Thyroid gland (tissue), 4 donors: Measurements from ENCODE around the gene SYT15. TPM values are rescaled to one million over a fixed set of nuclear protein-coding genes. Genes with fewer than 3 reads are reported as not detected.
A peak's percentile ranks its signal among the peaks of the same experiment; 100 is the strongest.
"Not testable (repeated sequence)": the region's sequence is repeated elsewhere in the genome, so short reads cannot be mapped to it uniquely, and the experiment has no call there.

ENCODE experiments used
- DNase-seq, 2 donors: peaks; one replicate each; pipeline ENCODE4 v3.0.0-alpha.2; 2019
- H3K27ac ChIP-seq, 3 donors: fragments of 200-600 bp; sonication (generic); 1 replicate in 2 of 3; 2 replicates in 1 of 3; pipeline ENCODE4 v1.5.1; 2016 to 2019; ENCODE audit warnings: mild to moderate bottlenecking in 1 of 3, moderate library complexity in 1 of 3
- H3K27me3 ChIP-seq: fragments of 200-600 bp; sonication (generic); one replicate; pipeline ENCODE4 v1.5.1; 2019
- H3K36me3 ChIP-seq, 2 donors: fragments of 200-600 bp; sonication (generic); one replicate each; pipeline ENCODE4 v1.5.1; 2016 to 2019
- H3K4me1 ChIP-seq, 2 donors: fragments of 200-600 bp; sonication (generic); one replicate each; pipeline ENCODE4 v1.5.1; 2017 to 2019
- H3K4me3 ChIP-seq, 3 donors: fragments of 200-600 bp; sonication (generic); replicated peaks in 1 of 3; 1 replicate in 2 of 3; 2 replicates in 1 of 3; pipeline ENCODE4 v1.5.1; 2016; ENCODE audit warnings: mild to moderate bottlenecking in 1 of 3
- H3K9me3 ChIP-seq: fragments of 200-600 bp; sonication (generic); one replicate; pipeline ENCODE4 v1.5.1; 2017
- WGBS, 2 donors: methylation state at CpG; one replicate each; pipeline ENCODE4 v1.1.5; 2017; 5-methylcytosine and 5-hydroxymethylcytosine counted together
- intact Hi-C: fragments of 100-400 bp; cut with DNase I; formaldehyde crosslinking; loops from one replicate; pipeline ENCODE4 v1.15.1; 2023
- total RNA-seq, 4 donors: library from RNA; depleted of rRNA; stranded (reverse); fragments of >200 nt; gene quantifications; one replicate each; pipeline ENCODE4 v1.2.3, GENCODE V29; 2016
- TF ChIP-seq, protein P1 (sequence below), 6 experiments: fragments of 200-600 bp in 3 of 6; fragments of 450-650 bp in 3 of 6; sonication (generic) in 3 of 6; IDR thresholded peaks; one replicate each; pipeline ENCODE4 v1.5.1; 2016 to 2019; ENCODE audit warnings: antibody characterized with exemption in 6 of 6, mild to moderate bottlenecking in 2 of 6, inconsistent platforms in 1 of 6, moderate library complexity in 1 of 6

The SYT15 gene
- total RNA-seq, 4 donors from 2014 or later = 1.9 to 5.0 (median 3.1) TPM

DNA sequence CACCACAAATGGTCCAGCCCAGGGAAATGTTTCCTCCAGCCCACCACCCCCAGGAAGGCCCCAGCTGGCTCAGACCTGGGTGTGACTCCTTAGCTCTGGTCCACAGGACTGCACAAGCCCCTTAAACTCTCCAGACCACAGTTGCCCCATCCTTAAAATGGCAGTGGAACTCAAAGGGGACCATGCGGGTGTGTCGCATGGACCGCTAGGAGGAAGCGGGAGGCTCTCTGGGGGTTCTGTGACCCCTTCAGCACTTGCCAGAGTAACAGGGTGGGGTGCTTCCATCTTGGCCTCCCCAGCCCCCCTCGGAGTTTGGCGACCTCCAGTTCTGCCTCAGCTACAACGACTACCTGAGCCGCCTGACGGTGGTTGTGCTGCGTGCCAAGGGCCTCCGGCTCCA, 5.3 kb downstream of the SYT15 start:
- H3K27me3 ChIP-seq, DNase-seq, H3K4me1 ChIP-seq, H3K36me3 ChIP-seq, H3K27ac ChIP-seq, intact Hi-C loops, H3K9me3 ChIP-seq, H3K4me3 ChIP-seq: not testable (repeated sequence)
- 100% methylated on average over 4 of the region's 11 CpGs; no CpG with 5 or more reads in 1 of the 2 donors for WGBS, 2 donors

DNA sequence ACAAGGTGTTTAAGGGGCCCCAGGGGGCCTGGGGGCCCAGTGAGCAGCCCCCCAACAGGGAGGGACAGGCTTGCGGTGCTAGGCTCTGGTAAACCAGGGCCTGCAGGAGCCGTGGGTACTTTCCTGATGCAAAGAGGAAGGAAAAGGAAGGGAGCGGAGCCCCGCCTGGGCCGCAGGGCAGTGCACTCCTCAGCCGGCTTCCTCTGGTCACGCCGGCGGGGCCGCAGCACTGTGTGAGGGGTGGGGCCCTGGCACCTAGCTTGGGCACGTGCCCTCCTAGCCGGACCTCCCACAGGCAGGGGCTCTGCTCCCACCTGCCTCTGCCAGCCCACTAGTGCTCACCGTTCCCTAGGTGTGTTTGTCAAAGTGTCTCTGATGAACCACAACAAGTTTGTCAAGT, 6.3 kb downstream of the SYT15 start:
- H3K27ac ChIP-seq, H3K4me1 ChIP-seq, H3K36me3 ChIP-seq, H3K4me3 ChIP-seq, H3K27me3 ChIP-seq, H3K9me3 ChIP-seq, DNase-seq, intact Hi-C loops: not testable (repeated sequence)
- no CpG with 5 or more reads among the region's 13 CpGs for WGBS, 2 donors

DNA sequence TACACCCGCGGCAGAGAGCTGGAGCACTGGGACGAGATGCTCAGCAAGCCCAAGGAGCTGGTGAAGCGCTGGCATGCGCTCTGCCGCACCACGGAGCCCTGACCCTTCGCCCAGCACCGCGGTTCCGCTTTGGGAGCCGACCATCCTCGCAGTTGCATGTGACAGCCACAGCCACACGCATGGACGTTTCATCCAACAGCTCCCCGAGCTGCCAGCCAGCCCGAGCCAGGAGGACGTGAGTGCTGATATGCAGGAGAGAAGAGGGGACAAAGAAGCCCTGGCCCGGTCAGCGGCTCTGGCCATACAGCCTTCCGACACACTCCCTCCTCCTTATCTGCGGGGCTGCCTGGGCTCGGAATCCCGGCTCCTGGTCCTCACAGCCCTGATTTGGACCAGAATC, 8.6 kb downstream of the SYT15 start:
- DNase-seq, H3K27me3 ChIP-seq, H3K4me3 ChIP-seq, H3K4me1 ChIP-seq, H3K27ac ChIP-seq, H3K9me3 ChIP-seq, H3K36me3 ChIP-seq, intact Hi-C loops: not testable (repeated sequence)
- WGBS, 2 donors = no CpG with 5 or more reads among the region's 24 CpGs

DNA sequence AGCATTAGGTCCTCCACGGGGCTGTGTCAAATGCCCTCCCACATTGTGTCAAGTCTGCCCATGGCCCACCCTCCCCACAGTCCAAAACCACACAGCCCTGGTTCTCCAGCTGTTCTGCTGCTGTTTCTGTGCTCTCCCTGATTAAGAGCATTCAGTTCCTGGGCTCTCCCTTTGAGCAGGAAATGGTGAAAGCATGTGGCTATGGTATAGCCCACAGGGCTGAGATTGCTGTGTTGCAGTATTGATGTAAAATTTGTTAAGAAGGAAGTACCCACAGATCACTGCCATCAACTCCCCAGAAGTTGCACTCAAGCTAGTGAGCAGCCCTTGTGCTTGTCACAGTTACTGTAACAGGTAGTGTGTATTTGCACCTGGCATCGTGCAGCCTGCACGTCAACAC, 9.3 kb downstream of the SYT15 start:
- H3K4me1 ChIP-seq, H3K9me3 ChIP-seq, H3K27ac ChIP-seq, DNase-seq, intact Hi-C loops, H3K27me3 ChIP-seq, H3K36me3 ChIP-seq, H3K4me3 ChIP-seq: not testable (repeated sequence)
- no CpG with 5 or more reads among the region's 3 CpGs for WGBS, 2 donors

DNA sequence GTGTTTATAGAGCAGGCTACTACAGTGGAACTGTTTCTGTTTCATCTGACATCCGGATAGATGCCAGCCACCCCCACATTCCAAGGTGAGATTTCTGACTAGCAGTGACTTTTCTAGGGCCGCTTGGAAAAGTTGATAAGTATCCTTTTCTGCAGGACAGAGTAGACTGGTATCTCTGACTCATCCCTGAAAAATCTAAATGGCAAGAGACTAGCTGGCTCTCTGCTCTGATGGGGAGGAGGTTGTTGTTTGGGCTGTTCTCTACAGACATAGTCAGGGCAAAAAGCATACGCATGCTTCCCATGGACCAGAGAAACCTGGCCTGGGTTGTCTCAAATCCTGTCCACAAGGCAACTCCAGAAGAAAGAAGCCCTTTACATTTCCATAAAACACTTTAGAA, 10.7 kb downstream of the SYT15 start:
- no CpG with 5 or more reads among the region's 3 CpGs for WGBS, 2 donors
- H3K27ac ChIP-seq, intact Hi-C loops, H3K27me3 ChIP-seq, H3K4me1 ChIP-seq, DNase-seq, H3K36me3 ChIP-seq, H3K9me3 ChIP-seq, H3K4me3 ChIP-seq: not testable (repeated sequence)

DNA sequence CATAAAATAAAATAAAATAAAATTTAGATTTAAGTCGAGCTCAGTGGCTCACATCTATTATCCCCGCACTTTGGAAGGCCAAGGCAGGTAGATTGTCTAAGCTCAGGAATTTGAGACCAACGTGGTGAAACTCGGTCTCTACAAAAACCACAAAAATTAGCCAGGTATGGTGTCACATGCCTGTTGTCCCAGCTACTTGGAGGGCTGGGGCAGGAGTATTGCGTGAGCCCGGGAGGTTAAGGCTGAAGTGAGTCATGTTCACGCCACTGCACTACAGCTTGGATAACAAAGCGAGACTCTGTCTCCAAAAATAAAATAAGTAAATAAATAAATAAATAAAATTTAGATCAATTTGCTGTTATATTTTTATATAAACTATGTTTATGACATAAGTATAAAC, 12.1 kb downstream of the SYT15 start:
- H3K4me3 ChIP-seq, H3K9me3 ChIP-seq, H3K36me3 ChIP-seq, intact Hi-C loops, H3K4me1 ChIP-seq, H3K27me3 ChIP-seq, H3K27ac ChIP-seq, DNase-seq: not testable (repeated sequence)
- no CpG with 5 or more reads among the region's 8 CpGs for WGBS, 2 donors

DNA sequence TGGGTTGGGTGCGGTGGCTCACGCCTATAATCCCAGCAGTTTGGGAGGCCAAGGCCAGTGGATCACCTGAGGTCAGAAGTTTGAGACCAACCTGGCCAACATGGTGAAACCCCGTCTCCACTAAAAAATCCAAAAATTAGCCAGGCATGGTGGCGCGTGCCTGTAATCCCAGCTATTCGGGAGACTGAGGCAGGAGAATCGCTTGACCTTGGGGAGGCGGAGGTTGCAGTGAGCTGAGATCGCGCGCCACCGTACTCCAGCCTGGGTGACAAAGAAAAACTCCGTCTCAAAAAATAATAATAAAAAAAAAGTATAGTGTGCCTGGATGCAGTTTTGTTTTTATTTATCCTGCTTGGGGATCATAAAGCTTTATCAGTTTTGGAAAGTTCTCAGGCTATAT, 14.4 kb downstream of the SYT15 start:
- H3K27ac ChIP-seq, H3K4me1 ChIP-seq, H3K27me3 ChIP-seq, H3K4me3 ChIP-seq, H3K36me3 ChIP-seq, H3K9me3 ChIP-seq, DNase-seq, intact Hi-C loops: not testable (repeated sequence)
- WGBS, 2 donors = 97% methylated on average over 13 of the region's 13 CpGs

DNA sequence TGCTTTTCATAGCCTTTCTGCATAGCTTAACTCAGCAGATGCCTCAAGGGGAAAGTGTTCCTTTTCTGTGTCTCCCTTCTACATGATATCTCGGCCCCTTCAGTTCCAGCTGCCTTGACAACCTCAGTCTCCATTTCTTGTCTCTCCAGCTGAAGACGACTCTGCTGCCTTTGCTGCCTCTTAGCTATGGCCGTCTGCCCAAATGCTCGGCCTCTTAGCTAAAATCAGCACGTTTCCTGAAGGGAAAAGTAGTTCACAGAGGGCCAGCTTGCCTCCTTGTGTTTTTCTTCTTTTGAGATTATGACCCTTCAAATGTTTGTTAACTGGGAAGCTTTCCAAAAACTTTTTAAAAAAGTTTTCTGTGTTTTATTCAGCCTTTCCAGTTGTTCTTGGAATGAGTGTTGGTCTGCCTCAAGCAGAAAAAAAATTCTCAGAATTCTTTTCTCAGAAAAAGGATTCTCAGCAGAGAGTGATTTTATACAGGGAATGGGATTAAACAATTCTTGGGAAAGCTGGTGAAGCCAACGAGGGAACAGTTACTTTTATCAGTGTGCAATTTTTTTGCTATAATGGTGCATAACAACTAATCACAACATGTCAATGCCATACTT, 15.6 kb downstream of the SYT15 start:
- intact Hi-C loops = not testable (repeated sequence)

DNA sequence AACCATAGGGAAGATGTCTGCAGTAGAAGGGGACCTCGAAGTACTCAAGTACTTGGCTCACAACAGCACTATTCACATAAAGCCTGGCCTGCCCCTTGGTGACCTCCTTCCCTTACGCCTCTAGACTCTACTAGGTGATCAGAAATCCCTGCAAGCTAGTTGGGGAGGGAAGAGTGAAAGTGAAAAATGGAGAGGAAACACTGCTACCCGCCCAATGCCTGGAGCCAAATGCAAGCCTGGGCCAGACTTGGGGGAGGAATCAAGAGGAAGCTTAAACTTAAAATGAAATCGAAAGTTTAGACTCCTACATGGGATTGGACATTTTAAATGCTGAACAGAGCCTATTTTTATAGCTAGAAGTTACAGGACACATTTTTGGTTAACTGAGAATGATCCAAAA, 17.6 kb downstream of the SYT15 start:
- H3K27ac ChIP-seq, H3K4me3 ChIP-seq, H3K27me3 ChIP-seq, H3K4me1 ChIP-seq, DNase-seq, intact Hi-C loops, H3K36me3 ChIP-seq, H3K9me3 ChIP-seq: not testable (repeated sequence)
- WGBS, 2 donors = 24 to 79% methylated on average over 2 of the region's 4 CpGs

More for the DNA sequence above, 15.6 kb downstream of the SYT15 start:
- DNase-seq = peak; percentile 23 to 25
- not testable (repeated sequence) for H3K36me3 ChIP-seq, H3K4me3 ChIP-seq, H3K27ac ChIP-seq, H3K9me3 ChIP-seq, H3K27me3 ChIP-seq, H3K4me1 ChIP-seq
- WGBS, 2 donors = 6 to 10% methylated on average over 5 of the region's 6 CpGs

DNA sequence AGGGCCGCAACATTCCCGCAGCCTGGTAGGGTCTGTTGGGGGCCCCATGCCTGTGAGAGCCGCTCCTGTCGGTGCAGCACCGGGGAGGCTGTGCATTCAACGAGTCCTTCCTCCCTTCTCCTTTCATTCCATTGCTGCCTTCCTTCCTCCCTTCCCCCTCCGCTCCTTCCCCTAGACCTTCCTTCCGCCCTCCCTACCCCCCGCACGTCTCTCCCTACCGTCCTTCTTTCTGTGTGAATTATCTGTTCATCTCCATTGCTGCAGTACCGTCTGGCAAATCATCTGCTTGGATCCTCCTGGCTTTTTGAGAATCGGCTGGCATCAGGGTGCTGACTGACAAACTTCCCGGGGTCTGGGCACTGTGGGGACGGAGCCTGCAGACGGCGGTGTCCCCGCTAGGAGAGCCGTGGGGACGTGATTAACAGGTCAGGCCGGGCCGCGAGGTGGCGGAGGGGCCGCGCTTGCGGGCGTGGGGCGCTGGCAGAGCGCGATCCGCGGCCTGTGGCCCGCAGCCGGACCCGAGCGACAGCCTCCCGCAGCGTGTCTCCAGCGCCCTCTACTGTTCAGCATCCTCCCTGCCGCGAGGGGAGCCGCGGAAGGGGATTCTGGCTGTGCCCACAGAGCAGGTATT, 18.8 kb downstream of the SYT15 start:
- H3K9me3 ChIP-seq, H3K27me3 ChIP-seq, H3K27ac ChIP-seq, H3K36me3 ChIP-seq, H3K4me1 ChIP-seq, intact Hi-C loops: not testable (repeated sequence)
- peak; percentile 9 to 20 for DNase-seq
- 3 to 10% methylated on average over 13 to 18 of the region's 44 CpGs for WGBS, 2 donors
- H3K4me3 ChIP-seq = peak overlapping the region in 1 of 3 donors; percentile 39
- TF ChIP-seq, protein P1, sequence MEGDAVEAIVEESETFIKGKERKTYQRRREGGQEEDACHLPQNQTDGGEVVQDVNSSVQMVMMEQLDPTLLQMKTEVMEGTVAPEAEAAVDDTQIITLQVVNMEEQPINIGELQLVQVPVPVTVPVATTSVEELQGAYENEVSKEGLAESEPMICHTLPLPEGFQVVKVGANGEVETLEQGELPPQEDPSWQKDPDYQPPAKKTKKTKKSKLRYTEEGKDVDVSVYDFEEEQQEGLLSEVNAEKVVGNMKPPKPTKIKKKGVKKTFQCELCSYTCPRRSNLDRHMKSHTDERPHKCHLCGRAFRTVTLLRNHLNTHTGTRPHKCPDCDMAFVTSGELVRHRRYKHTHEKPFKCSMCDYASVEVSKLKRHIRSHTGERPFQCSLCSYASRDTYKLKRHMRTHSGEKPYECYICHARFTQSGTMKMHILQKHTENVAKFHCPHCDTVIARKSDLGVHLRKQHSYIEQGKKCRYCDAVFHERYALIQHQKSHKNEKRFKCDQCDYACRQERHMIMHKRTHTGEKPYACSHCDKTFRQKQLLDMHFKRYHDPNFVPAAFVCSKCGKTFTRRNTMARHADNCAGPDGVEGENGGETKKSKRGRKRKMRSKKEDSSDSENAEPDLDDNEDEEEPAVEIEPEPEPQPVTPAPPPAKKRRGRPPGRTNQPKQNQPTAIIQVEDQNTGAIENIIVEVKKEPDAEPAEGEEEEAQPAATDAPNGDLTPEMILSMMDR (IDR thresholded peaks at IDR 0.05) = peak in 1 of 6 experiments; percentile 9

DNA sequence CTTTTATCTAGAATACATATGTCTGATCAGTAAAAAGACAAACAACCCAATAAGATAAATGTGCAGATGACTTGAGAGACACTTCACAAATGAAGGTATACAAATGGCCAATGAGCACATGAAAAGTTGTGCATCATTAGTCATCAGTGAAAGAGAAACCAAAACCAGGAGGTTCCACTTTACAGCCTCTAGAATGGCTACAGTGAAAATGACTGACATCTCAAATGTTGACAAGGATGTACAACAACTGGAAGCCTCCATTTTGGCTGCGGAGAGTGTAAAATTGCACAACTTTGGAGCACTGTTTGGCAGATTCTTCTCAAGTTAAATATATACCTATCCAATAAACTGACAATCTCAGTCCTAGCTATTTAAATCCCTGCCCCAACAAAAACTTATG, 21.6 kb downstream of the SYT15 start:
- intact Hi-C loops, H3K4me1 ChIP-seq, DNase-seq, H3K36me3 ChIP-seq, H3K9me3 ChIP-seq, H3K27ac ChIP-seq, H3K27me3 ChIP-seq, H3K4me3 ChIP-seq: not testable (repeated sequence)
- 14 to 80% methylated on average over 1 of the region's 1 CpG for WGBS, 2 donors

DNA sequence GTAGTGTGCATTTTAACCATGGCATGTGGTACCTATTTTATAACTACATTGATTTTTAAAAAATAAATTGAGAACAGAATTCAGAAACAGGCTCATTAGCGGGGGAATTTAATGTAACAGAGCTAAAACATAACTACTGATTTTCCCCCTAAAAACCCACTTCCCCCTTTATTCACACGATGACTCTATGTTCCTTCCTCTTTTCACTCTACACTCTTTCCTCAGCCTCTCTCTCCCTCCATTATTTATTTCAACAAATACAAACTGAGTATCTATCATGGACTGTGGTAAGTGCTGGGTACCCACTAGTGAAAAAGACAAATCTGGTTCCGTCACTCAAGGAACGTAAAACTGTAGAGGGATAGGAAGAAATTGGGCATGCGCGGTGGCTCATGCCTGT, 36.6 kb downstream of the SYT15 start:
- intact Hi-C loops, H3K36me3 ChIP-seq, DNase-seq, H3K9me3 ChIP-seq, H3K4me3 ChIP-seq, H3K27ac ChIP-seq, H3K27me3 ChIP-seq, H3K4me1 ChIP-seq: not testable (repeated sequence)
- no CpG with 5 or more reads among the region's 6 CpGs for WGBS, 2 donors
